Measurements from ENCODE around the gene LOXHD1. TPM values are rescaled to one million over a fixed set of nuclear protein-coding genes. Genes with fewer than 3 reads are reported as not detected.

LOXHD1 gene
- total RNA-seq, 4 donors from 2014 or later: 0.41 TPM; not detected in 3

GRCh38 chr18:46668135-46668534 lies 11.1 kb upstream of the LOXHD1 start:
- peak overlapping the region in 1 of 4 donors; percentile 45 for H3K27ac ChIP-seq
- H3K9me3 ChIP-seq: no peaks in the 10 kb centered on the region
- no peak overlapping the region for H3K4me3 ChIP-seq
- H3K27me3 ChIP-seq: no peaks in the 10 kb centered on the region
- H3K36me3 ChIP-seq: no peaks in the 10 kb centered on the region
- TF ChIP-seq POLR2A (IDR thresholded peaks at IDR 0.05): no peak
- TF ChIP-seq CTCF (IDR thresholded peaks at IDR 0.05 in 4 of 5, conservative IDR thresholded peaks at IDR 0.05 in 1 of 5): no peak
- in situ Hi-C loops (cut with MboI; ENCODE audit: low sequenced_read_pairs in 4 of 4): loop anchor here in 1 of 4 donors (10.0 to 25.0 kb wide), 2 partner anchors 381 to 523 kb away; no protein-coding TSS in a partner anchor
- intact Hi-C loops (cut with DNase I; ENCODE audit: low total_unique reads): no loop called here
- DNase-seq (peak; percentile 48 to 74), ATAC-seq (peak; percentile 74 to 88)
- H3K4me1 ChIP-seq: peaks cover 5 to 7% of the 10 kb centered on the region in 2 donors

- no peak for DNase-seq
- ATAC-seq: no peak
- Histone ChIP-seq H3K27ac (no peak overlapping the region), H3K9me3 (no peaks in the 10 kb centered on the region), H3K36me3 (no peaks in the 10 kb centered on the region), H3K4me3 (no peak overlapping the region), H3K4me1 (peaks cover 3 to 6% of the 10 kb centered on the region in 2 donors), H3K27me3 (no peaks in the 10 kb centered on the region)
- TF ChIP-seq CTCF (IDR thresholded peaks at IDR 0.05 in 4 of 5, conservative IDR thresholded peaks at IDR 0.05 in 1 of 5) (no peak), POLR2A (IDR thresholded peaks at IDR 0.05) (no peak)
- in situ Hi-C loops (cut with MboI; ENCODE audit: low sequenced_read_pairs in 4 of 4): loop anchor here in 1 of 4 donors (10.0 to 25.0 kb wide), 2 partner anchors 376 to 519 kb away; no protein-coding TSS in a partner anchor
- intact Hi-C loops (cut with DNase I; ENCODE audit: low total_unique reads): no loop called here
Observed at GRCh38 chr18:46663539-46663938, 6.5 kb upstream of the LOXHD1 start.

GRCh38 chr18:46660957-46661749 lies 4.1 kb upstream of the LOXHD1 start:
- intact Hi-C loops (cut with DNase I; ENCODE audit: low total_unique reads): no loop called here
- H3K4me3 ChIP-seq: no peak overlapping the region
- H3K9me3 ChIP-seq: no peaks in the 10 kb centered on the region
- ATAC-seq: peak; percentile 57 to 67
- in situ Hi-C loops (cut with MboI; ENCODE audit: low sequenced_read_pairs in 4 of 4): loop anchor here in 1 of 4 donors (10.0 to 25.0 kb wide), 2 partner anchors 374 to 516 kb away; no protein-coding TSS in a partner anchor
- TF ChIP-seq CTCF (IDR thresholded peaks at IDR 0.05 in 4 of 5, conservative IDR thresholded peaks at IDR 0.05 in 1 of 5): no peak
- TF ChIP-seq POLR2A (IDR thresholded peaks at IDR 0.05): no peak
- H3K36me3 ChIP-seq: no peaks in the 10 kb centered on the region
- peaks cover 0 to 4% of the 10 kb centered on the region in 2 donors for H3K4me1 ChIP-seq
- no peaks in the 10 kb centered on the region for H3K27me3 ChIP-seq
- H3K27ac ChIP-seq: peak overlapping the region in 1 of 4 donors; percentile 8
- peak in 1 of 2 donors; percentile 28 for DNase-seq

- peaks cover 0 to 4% of the 10 kb centered on the region in 2 donors for H3K4me1 ChIP-seq
- TF ChIP-seq CTCF (IDR thresholded peaks at IDR 0.05 in 4 of 5, conservative IDR thresholded peaks at IDR 0.05 in 1 of 5): no peak
- no peak for TF ChIP-seq POLR2A (IDR thresholded peaks at IDR 0.05)
- no peaks in the 10 kb centered on the region for H3K9me3 ChIP-seq
- no peaks in the 10 kb centered on the region for H3K27me3 ChIP-seq
- no peak for DNase-seq
- ATAC-seq: no peak
- in situ Hi-C loops (cut with MboI; ENCODE audit: low sequenced_read_pairs in 4 of 4): loop anchor here (5.0 to 25.0 kb wide), 6 partner anchors 372 to 515 kb away; a partner anchor contains a TSS
- H3K27ac ChIP-seq: no peak overlapping the region
- no peak overlapping the region for H3K4me3 ChIP-seq
- H3K36me3 ChIP-seq: no peaks in the 10 kb centered on the region
- intact Hi-C loops (cut with DNase I; ENCODE audit: low total_unique reads): no loop called here
Observed at GRCh38 chr18:46659484-46659883, 2.5 kb upstream of the LOXHD1 start.

Data from gastrocnemius medialis (tissue), 4 donors.